ENCODE results near the gene FIP1L1.

DNA sequence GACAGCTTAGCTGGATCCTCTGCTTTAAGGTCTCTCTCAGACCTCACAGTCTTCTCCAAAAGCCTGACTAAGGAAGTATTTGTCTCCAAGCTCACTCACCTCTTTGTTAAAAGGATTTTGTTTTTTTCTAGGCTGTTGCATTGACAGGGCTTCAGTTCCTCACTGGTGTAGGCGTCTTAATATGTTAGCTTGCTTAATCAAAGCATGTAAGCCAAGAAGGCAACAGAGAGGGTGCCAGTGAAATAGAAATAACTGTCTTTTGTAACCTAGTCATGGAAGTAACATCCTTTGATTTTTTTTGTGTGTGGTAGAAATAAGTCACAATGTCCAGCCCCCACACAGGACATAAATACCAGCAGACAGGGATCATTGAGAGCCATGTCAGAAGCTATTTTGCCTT is 58.8 kb downstream of the FIP1L1 start:
- TF ChIP-seq PATZ1 (CRISPR knock-in tag; IDR thresholded peaks at IDR 0.05; ENCODE audit: borderline replicate concordance) (no peak), PPARA (CRISPR knock-in tag; IDR thresholded peaks at IDR 0.05; ENCODE audit: borderline replicate concordance) (no peak), ZFP30 (CRISPR knock-in tag; IDR thresholded peaks at IDR 0.05) (no peak), ZNF70 (CRISPR knock-in tag; IDR thresholded peaks at IDR 0.05) (no peak), CSDC2 (CRISPR knock-in tag; IDR thresholded peaks at IDR 0.05) (no peak), SNAI2 (CRISPR knock-in tag; IDR thresholded peaks at IDR 0.05) (no peak), TCF4 (CRISPR knock-in tag; IDR thresholded peaks at IDR 0.05; ENCODE audit: borderline replicate concordance) (no peak), ZFP3 (CRISPR knock-in tag; IDR thresholded peaks at IDR 0.05) (no peak), BACH2 (CRISPR knock-in tag; IDR thresholded peaks at IDR 0.05; ENCODE audit: borderline replicate concordance) (no peak)
- TF ChIP-seq, protein P1, sequence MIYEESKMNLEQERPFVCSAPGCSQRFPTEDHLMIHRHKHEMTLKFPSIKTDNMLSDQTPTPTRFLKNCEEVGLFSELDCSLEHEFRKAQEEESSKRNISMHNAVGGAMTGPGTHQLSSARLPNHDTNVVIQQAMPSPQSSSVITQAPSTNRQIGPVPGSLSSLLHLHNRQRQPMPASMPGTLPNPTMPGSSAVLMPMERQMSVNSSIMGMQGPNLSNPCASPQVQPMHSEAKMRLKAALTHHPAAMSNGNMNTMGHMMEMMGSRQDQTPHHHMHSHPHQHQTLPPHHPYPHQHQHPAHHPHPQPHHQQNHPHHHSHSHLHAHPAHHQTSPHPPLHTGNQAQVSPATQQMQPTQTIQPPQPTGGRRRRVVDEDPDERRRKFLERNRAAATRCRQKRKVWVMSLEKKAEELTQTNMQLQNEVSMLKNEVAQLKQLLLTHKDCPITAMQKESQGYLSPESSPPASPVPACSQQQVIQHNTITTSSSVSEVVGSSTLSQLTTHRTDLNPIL (CRISPR knock-in tag; IDR thresholded peaks at IDR 0.05; ENCODE audit: low read depth): no peak
- TF ChIP-seq, protein P2, sequence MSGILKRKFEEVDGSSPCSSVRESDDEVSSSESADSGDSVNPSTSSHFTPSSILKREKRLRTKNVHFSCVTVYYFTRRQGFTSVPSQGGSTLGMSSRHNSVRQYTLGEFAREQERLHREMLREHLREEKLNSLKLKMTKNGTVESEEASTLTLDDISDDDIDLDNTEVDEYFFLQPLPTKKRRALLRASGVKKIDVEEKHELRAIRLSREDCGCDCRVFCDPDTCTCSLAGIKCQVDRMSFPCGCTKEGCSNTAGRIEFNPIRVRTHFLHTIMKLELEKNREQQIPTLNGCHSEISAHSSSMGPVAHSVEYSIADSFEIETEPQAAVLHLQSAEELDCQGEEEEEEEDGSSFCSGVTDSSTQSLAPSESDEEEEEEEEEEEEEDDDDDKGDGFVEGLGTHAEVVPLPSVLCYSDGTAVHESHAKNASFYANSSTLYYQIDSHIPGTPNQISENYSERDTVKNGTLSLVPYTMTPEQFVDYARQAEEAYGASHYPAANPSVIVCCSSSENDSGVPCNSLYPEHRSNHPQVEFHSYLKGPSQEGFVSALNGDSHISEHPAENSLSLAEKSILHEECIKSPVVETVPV (CRISPR knock-in tag; IDR thresholded peaks at IDR 0.05): no peak

Measured in SK-N-SH treated with all-trans-retinoic acid at 6 μM for 48 hours (cell line).